T47D (cell line): Measurements from ENCODE around the gene COL23A1.

ENCODE experiments used
- DNase-seq, 2 experiments: peaks; one replicate each; pipeline versions ENCODE4 v3.0.0 to v3.0.0-alpha.2; 2011 to 2012; ENCODE audit warnings: low read depth in 1 of 2, low spot score in 1 of 2
- JUND ChIP-seq: IDR thresholded peaks from 2 replicates; pipeline ENCODE4 v1.6.1; 2012; ENCODE audit warnings: low read depth
- in situ Hi-C: cut with HindIII; loops from 2 replicates; pipeline ENCODE4 v1.10.0; 2016; ENCODE audit warnings: low sequenced_read_pairs, low pct_unique_long_range_greater_than_20kb

COL23A1 gene

DNA sequence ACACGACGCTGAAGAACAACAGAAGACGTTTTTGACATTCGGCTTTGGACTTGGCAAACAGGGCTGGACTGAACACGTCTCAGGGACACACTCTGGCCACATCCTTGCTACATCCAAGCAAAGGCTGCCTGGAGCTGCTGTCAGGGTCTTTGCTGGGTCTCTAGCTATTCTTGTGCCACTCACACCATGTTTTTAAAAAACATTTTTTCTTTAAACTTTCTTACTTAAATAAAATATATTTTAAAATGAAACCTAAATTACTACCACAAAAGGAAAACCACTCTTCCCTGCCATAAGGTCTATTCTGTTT lies 229.3 kb downstream of the COL23A1 start:
- TF ChIP-seq JUND, result no peak
- no peak for DNase-seq
- in situ Hi-C loops, result no loop called here

- TF ChIP-seq JUND, result no peak
- in situ Hi-C loops, result no loop called here
- no peak for DNase-seq
Measured at GRCh38 chr5:178360222-178360925, 229.8 kb downstream of the COL23A1 start.

DNA sequence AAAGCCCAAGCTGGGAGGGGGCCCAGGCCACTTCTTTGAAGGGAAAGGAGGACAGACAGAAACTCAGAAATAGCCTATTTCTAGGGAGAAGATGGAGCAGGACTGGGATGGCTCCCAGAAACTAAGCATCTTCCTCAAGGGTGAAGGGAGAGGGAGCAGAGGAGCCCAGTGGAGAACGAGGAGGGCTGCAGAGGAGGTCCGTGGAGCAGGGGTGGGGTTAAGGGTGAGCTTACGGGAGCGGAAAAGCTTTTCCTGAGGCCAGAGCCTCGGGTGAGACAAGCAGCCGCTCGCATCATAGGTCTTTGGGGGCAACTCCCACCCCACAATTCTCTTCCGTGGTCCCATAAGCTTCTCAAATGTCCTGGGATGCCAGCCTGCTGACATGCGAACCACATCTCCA lies 230.5 kb downstream of the COL23A1 start:
- in situ Hi-C loops, result no loop called here
- TF ChIP-seq JUND, result no peak
- no peak for DNase-seq

DNA sequence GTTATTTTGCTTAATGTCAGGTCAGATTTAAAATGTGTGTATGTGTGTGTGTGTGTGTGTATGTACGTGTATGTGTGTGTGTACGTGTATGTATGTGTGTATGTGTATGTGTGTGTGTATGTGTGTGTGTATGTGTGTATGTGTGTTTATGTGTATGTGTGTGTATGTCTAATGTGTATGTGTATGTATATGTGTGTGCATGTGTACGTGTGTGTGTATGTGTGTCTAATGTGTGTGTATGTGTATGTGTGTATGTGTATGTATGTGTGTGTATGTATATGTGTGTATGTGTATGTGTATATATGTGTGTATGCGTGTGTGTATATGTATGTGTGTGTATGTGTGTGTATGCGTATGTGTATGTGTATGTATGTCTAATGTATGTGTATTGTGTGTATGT lies 232.5 kb downstream of the COL23A1 start:
- no peak for TF ChIP-seq JUND
- in situ Hi-C loops, result no loop called here
- no peak for DNase-seq

DNA sequence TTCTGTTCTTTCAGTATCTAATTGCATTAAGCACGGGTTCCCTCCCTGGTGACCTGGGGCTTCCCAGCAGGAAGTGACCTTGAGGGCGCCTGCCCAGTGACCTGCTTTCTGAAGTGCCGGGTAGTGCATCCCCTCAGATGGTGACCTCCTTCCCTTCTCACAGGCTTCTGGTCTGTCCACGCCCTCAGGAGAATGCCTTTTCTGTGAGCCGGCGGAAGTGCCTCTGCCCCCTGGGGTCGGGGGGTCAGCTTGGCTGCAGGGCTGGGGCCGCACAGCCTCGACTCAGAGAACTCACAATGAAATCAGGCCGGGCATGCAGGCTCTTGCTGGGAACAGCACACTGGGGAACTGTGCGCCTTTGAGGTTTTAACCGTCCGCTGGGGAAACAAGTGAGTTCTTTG lies 233.1 kb downstream of the COL23A1 start:
- no peak for DNase-seq
- no peak for TF ChIP-seq JUND
- in situ Hi-C loops, result no loop called here

DNA sequence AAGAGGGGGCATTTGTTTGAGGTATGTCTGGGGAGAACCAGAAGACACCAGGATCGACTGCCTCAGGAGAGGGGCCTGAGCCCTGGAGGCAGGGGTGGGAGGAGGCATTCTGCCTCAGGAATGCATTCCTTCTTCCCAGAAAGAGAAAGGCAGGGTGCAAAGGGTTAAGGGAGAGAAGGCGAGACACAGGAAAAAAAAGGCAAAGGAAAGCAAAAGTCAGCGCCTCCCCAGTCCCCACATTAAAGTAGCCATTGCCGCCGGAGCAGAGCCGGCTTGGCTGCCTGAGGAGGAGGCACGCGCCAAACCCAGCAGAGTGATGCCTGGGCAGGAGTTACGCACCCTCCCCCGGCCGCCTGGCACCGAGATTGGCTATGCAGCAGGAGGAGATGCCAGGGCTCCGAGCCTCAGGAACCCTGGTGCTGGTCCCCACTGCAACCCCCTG lies 233.7 kb downstream of the COL23A1 start:
- in situ Hi-C loops, result no loop called here
- TF ChIP-seq JUND, result no peak
- DNase-seq, result no peak

DNA sequence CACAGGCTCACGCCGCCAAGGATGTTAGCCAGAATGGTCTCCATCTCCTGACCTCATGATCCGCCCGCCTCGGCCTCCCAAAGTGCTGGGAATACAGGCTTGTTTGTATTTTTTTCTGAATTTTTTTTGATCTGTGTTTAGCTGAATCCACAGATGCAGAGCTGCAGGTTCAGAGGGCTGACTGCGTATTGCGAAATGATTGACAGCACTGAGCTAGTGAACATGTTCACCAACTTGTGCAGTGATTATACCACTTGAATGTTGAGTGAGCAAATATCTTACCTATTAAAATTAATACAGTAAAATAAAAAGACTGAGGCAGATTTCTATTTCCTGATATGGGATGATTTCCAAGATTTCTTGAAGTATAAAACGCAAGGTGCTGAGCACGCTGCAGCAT lies 234.5 kb downstream of the COL23A1 start:
- DNase-seq, result no peak
- in situ Hi-C loops, result no loop called here
- no peak for TF ChIP-seq JUND

DNA sequence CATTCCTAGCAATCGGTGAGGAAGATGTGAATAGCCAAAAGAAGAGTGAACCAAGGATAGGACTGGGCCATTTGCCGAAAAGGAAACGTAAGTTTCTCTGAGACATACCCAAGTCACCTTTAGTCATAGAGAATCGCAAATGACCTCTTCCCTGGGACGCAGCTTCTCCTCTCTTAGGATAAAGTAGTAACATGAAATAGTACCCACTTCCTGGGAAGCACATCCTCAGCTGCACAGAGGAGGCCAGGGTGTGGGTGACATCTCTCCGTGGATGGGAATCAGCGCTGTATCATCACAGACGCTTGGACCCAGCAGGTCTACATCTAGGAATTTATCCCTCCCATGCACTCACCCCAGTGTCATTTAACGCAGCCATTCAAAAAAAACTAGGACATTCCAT lies 236.7 kb downstream of the COL23A1 start:
- no peak for TF ChIP-seq JUND
- in situ Hi-C loops, result no loop called here
- no peak for DNase-seq

DNA sequence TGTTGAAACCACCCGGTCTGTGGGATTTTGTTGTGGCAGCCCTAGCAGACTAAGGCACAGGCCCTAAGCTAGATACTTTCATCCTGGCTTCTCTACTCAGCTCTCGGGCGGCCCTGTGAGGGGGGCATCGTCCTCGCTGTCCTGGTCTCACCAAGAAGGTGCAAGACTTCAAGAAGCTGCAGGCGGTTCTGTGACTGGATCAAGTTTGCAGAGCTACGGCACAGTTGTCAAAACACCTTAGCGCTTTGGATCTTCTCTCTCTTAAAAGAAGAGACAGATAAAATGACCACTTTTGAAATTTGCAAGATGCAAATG lies 238.2 kb downstream of the COL23A1 start:
- no peak for DNase-seq
- TF ChIP-seq JUND, result no peak
- in situ Hi-C loops, result no loop called here

DNA sequence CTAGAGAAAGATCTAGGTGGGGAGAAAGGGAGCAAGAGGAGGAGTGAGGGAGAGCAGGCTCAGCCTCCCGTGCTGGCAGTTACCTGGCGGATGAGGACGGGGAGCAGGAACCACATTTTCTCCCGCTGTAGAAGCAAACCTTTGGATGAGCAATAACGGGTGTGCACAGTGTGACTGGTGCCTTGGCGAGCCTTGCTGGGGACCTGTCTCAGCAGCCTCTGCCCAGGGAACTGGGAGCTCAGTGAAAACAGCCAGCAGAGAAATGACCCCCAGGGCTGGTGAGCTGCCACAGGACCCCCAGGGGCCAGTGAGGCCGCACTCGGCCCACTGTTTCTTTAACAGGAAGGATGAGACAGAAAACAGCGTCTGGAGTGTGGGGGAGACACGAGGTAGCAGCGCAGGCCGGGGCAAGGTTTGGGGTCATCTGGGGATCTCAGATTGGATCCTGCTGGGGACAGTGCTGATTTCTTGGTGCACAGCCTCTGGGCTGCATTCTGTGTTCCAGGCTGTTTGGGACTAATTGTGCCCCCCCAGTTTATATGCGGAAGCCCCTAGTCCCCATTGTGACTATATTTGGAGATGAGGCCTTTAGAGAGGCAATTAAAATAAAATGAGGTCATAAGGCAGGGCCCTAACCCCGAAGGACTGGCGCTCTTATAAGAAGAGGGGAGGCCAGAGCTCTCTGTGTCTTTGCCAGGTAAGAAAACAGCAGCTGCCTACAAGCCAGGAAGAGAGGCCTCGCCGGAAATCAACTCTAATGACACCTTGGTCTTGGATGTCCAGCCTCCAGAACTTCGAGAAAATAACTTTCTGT lies 238.8 kb downstream of the COL23A1 start:
- TF ChIP-seq JUND, result no peak
- no peak for DNase-seq
- in situ Hi-C loops, result no loop called here

DNA sequence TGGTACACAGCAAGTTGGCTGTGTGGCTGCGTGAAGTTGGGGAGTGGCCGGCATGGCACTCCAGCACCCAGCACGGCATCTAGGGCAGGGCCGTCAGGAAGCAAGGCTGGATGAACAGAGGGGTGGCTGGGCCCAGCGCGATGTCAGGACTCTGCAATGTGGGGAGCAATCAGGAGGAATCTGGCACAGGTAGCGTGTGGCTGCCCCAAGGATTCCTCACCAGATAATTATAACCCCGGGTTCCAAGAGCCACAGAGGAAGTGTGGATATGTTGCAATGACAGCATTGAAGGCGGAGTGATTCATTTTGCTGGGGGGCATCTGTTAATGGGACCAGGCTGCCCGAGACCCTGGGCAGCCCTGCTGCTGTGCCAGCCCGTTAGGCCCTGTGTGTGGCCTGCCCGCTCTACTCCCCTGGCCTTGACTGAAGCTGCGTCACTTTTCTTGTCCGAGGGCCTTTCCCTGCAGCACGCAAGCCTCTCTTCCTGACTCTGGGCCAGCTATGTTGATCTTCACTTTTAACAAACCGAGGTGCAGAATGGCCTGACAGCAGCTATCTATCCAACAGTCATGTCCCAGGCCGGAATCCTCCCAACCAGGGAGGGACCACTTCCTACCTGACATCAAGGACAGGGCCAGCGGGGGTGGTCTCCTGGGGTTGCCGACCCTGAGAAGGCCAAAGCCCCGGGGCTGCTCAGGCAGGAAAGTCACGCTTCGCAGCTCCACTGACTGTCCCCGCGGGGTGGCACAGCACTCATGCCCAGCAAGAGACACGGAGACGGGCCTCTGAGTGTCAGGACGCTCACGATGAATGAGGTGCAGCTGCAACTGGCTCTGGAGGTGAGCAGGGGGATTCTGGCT lies 239.6 kb downstream of the COL23A1 start:
- no peak for DNase-seq
- no peak for TF ChIP-seq JUND
- in situ Hi-C loops, result no loop called here

DNA sequence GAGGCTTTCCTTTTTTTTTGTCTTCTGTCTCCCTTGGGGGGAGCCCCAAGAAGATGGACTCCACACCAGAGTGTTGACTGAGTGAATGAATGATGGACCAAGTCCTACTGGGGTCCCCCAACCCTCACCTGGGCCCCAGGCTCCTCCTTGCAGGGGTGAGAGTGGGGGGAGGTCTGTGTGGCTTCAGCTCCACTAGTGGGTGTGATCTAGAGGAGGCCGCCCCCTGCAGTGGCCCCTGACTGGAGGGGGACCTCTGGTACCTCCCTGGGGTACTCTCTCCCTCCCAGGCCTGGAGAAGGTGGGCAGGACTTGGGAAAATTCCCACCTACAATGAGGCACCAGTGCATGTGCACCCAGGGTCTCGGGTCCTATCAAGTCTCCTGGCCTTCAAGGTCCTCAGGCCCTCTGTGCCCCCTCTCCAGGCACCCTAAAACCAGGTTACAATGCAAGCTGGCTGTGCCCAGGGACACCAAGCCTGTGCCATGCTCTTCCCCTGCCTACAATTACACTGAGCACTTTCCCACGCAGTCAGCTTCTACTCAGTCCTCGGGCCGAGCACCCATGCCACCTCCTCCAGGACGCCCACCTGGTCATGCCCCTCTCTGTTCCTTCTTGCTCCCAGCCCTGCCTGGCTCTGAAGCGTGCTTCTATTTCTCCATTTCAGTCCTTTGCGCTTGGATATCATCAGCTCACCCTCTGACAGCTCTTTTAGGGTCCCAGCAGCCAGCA lies 240.4 kb downstream of the COL23A1 start:
- DNase-seq, result no peak
- in situ Hi-C loops, result no loop called here
- no peak for TF ChIP-seq JUND
